ENCODE data around the gene ST6GALNAC3. TPM values are rescaled to one million over a fixed set of nuclear protein-coding genes. Genes with fewer than 3 reads are reported as not detected.

The ST6GALNAC3 gene
- total RNA-seq, 1 experiment from 2014 or later, result 2.2 TPM

DNA sequence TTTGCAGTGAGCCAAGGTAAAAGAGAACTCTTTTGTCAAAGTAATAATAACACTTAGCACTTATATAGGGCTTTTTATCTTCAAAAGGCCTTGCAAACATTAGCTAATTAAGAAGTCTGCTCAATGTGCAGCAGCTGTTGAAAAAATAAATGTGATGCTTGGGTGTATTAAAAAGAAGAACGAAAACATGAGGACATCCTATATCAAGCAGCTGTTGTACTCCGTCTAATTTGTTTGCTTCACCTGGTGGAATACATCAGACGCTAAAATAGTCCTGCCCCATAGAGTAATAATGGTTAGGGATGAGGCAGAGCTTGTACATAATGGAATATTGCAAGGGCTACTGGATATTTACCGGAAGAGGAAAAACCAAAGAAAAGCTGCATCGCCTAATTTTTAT is 299.5 kb downstream of the ST6GALNAC3 start:
- no peak overlapping the region for H3K9ac ChIP-seq (ENCODE audit: low read length)
- H3K9me2 ChIP-seq (ENCODE audit: insufficient read depth), result no peaks in the 10 kb centered on the region
- CTCF ChIA-PET, result no interaction called here
- TF ChIP-seq POLR2AphosphoS5 (IDR thresholded peaks at IDR 0.05; ENCODE audit: low read depth, low read length) (no peak), YY1 (IDR thresholded peaks at IDR 0.05; ENCODE audit: extremely low read depth, insufficient replicate concordance, low read depth, low read length) (no peak), TCF7L2 (IDR thresholded peaks at IDR 0.05; ENCODE audit: borderline replicate concordance, extremely low read depth, insufficient read depth, insufficient read length) (no peak), ELF1 (IDR thresholded peaks at IDR 0.05; ENCODE audit: borderline replicate concordance, low read depth) (no peak)
- no peak for DNase-seq (ENCODE audit: low read depth, low spot score)
- intact Hi-C loops (cut with micrococcal nuclease), result no loop called here
- H3K4me3 ChIP-seq (replicated peaks in 1 of 2; ENCODE audit: low read depth in 1 of 2, low read length in 2 of 2), result no peak overlapping the region
- H3K4me2 ChIP-seq (ENCODE audit: low read length), result no peak overlapping the region
- H3K36me3 ChIP-seq (ENCODE audit: control insufficient read depth in 1 of 2, insufficient read depth in 2 of 2, low read length in 2 of 2), result no peaks in the 10 kb centered on the region
- ATAC-seq, result no peak
- H3K27me3 ChIP-seq (ENCODE audit: insufficient read depth, low read length), result no peaks in the 10 kb centered on the region
- H3K79me2 ChIP-seq (ENCODE audit: insufficient read depth, low read length), result no peaks in the 10 kb centered on the region
- no peaks in the 10 kb centered on the region for H3K9me3 ChIP-seq (ENCODE audit: control insufficient read depth in 1 of 2, insufficient read depth in 1 of 2, low read depth in 1 of 2, low read length in 2 of 2)
- H4K20me1 ChIP-seq (ENCODE audit: insufficient read depth), result no peaks in the 10 kb centered on the region
- RAD21 ChIA-PET (ENCODE audit: low non-redundant PET in 1 of 2, low total read pairs in 2 of 2, uncharacterized antibody in 2 of 2, unreplicated experiment in 2 of 2), result no interaction called here
- no peaks in the 10 kb centered on the region for H3K4me1 ChIP-seq (ENCODE audit: control insufficient read depth in 1 of 2, insufficient read depth in 2 of 2, low read length in 2 of 2)
- POLR2A ChIA-PET, result no interaction called here
- H2AFZ ChIP-seq (ENCODE audit: low read depth, low read length, poor library complexity, severe bottlenecking), result no peak overlapping the region
- BruUV-seq (replicated peaks), result no TSS peak
- H3K27ac ChIP-seq (ENCODE audit: low read depth, low read length), result no peak overlapping the region

DNA sequence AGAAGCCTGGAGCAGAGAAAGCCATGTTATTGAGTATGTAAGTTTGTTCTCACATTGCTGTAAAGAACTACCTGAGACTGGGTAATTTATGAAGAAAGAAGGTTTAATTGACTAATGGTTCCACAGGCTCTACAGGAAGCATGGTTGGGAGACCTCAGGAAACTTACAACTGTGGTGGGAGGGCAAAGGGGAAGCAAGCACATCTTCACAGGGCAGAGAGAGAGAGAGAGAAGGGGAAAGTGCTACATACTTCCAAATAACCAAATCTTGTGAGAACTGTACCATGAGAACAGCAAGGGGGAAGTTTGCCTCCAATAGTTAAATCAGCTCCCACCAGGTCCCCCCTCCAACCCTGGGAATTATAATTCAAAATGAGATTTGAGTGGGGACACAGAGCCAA is 302.7 kb downstream of the ST6GALNAC3 start:
- DNase-seq (ENCODE audit: low read depth, low spot score) (no peak), ATAC-seq (no peak)
- H3K4me1 ChIP-seq (ENCODE audit: control insufficient read depth in 1 of 2, insufficient read depth in 2 of 2, low read length in 2 of 2), result no peaks in the 10 kb centered on the region
- no peaks in the 10 kb centered on the region for H3K36me3 ChIP-seq (ENCODE audit: control insufficient read depth in 1 of 2, insufficient read depth in 2 of 2, low read length in 2 of 2)
- ChIA-PET POLR2A (no interaction called here), RAD21 (ENCODE audit: low non-redundant PET in 1 of 2, low total read pairs in 2 of 2, uncharacterized antibody in 2 of 2, unreplicated experiment in 2 of 2) (no interaction called here), CTCF (no interaction called here)
- H3K9me3 ChIP-seq (ENCODE audit: control insufficient read depth in 1 of 2, insufficient read depth in 1 of 2, low read depth in 1 of 2, low read length in 2 of 2), result no peaks in the 10 kb centered on the region
- H4K20me1 ChIP-seq (ENCODE audit: insufficient read depth), result no peaks in the 10 kb centered on the region
- TF ChIP-seq SP1 (IDR thresholded peaks at IDR 0.05; ENCODE audit: low read depth) (no peak), ZNF274 (IDR thresholded peaks at IDR 0.05; ENCODE audit: low read depth, low read length) (no peak), CBX3 (IDR thresholded peaks at IDR 0.05; ENCODE audit: low read depth) (no peak), EZH2phosphoT487 (IDR thresholded peaks at IDR 0.05; ENCODE audit: borderline replicate concordance) (no peak)
- no TSS peak for BruUV-seq (replicated peaks)
- H3K79me2 ChIP-seq (ENCODE audit: insufficient read depth, low read length), result no peaks in the 10 kb centered on the region
- H3K4me2 ChIP-seq (ENCODE audit: low read length), result no peak overlapping the region
- H3K4me3 ChIP-seq (replicated peaks in 1 of 2; ENCODE audit: low read depth in 1 of 2, low read length in 2 of 2), result no peak overlapping the region
- H3K9me2 ChIP-seq (ENCODE audit: insufficient read depth), result no peaks in the 10 kb centered on the region
- no peak overlapping the region for H3K9ac ChIP-seq (ENCODE audit: low read length)
- H2AFZ ChIP-seq (ENCODE audit: low read depth, low read length, poor library complexity, severe bottlenecking), result no peak overlapping the region
- no peaks in the 10 kb centered on the region for H3K27me3 ChIP-seq (ENCODE audit: insufficient read depth, low read length)
- no peak overlapping the region for H3K27ac ChIP-seq (ENCODE audit: low read depth, low read length)
- intact Hi-C loops (cut with micrococcal nuclease), result no loop called here

All from HCT116 (cell line).